Neural progenitor cell (in vitro differentiated cells): ENCODE results near the gene CLIP4.

ENCODE experiments used
- CTCF ChIP-seq: fragments of 200-600 bp; sonication (generic); IDR thresholded peaks from 2 replicates; pipeline ENCODE4 v1.5.1; 2017; ENCODE audit warnings: antibody characterized with exemption, mild to moderate bottlenecking
- EZH2 ChIP-seq: fragments of 200-600 bp; sonication (generic); IDR thresholded peaks from 2 replicates; pipeline ENCODE4 v1.6.1; 2017; ENCODE audit warnings: antibody characterized with exemption, mild to moderate bottlenecking, moderate library complexity
- EZH2phosphoT487 ChIP-seq: fragments of 200-600 bp; sonication (generic); IDR thresholded peaks from 2 replicates; pipeline ENCODE4 v1.6.1; 2017; ENCODE audit warnings: antibody characterized with exemption

GRCh38 chr2:29072251-29072650 lies 43.0 kb upstream of the CLIP4 start:
- TF ChIP-seq EZH2: no peak
- no peak for TF ChIP-seq CTCF
- TF ChIP-seq EZH2phosphoT487: no peak
